WTC11 (cell line): ENCODE results near the gene DNASE2B.

ENCODE experiments used
- AFF4 ChIP-seq: sonication (generic); formaldehyde crosslinking; IDR thresholded peaks from 2 replicates; pipeline ENCODE4 v1.8.1; 2023; ENCODE audit warnings: mild to moderate bottlenecking, missing genetic modification reagents, borderline replicate concordance
- CDX4 ChIP-seq: fragments of 250-450 bp; sonication (Bioruptor Pico); IDR thresholded peaks from 2 replicates; pipeline ENCODE4 v1.9.0; 2021; ENCODE audit warnings: moderate library complexity, mild to moderate bottlenecking, inconsistent platforms, borderline replicate concordance
- CREB1 ChIP-seq: sonication (generic); formaldehyde crosslinking; IDR thresholded peaks from 2 replicates; pipeline ENCODE4 v1.8.0; 2023; ENCODE audit warnings: mild to moderate bottlenecking, missing genetic modification reagents
- CREM ChIP-seq: sonication (generic); formaldehyde crosslinking; IDR thresholded peaks from 2 replicates; pipeline ENCODE4 v1.8.1; 2022; ENCODE audit warnings: mild to moderate bottlenecking, missing genetic modification reagents, moderate library complexity
- ETV6 ChIP-seq: sonication (generic); formaldehyde crosslinking; IDR thresholded peaks from 2 replicates; pipeline ENCODE4 v1.8.1; 2022; ENCODE audit warnings: mild to moderate bottlenecking, missing genetic modification reagents
- FOXJ3 ChIP-seq: sonication (generic); formaldehyde crosslinking; IDR thresholded peaks from 2 replicates; pipeline ENCODE4 v1.9.0; 2021; ENCODE audit warnings: missing genetic modification reagents, mild to moderate bottlenecking, borderline replicate concordance
- GABPB1 ChIP-seq: sonication (generic); formaldehyde crosslinking; IDR thresholded peaks from 2 replicates; pipeline ENCODE4 v1.8.1; 2023; ENCODE audit warnings: mild to moderate bottlenecking, missing genetic modification reagents
- SMAD4 ChIP-seq: sonication (generic); formaldehyde crosslinking; IDR thresholded peaks from 2 replicates; pipeline ENCODE4 v1.8.0; 2022; ENCODE audit warnings: mild to moderate bottlenecking, missing genetic modification reagents
- SP1 ChIP-seq: sonication (generic); formaldehyde crosslinking; conservative IDR thresholded peaks from 2 replicates; pipeline ENCODE4 v1.8.1; 2022; ENCODE audit warnings: missing genetic modification reagents
- ZNF232 ChIP-seq: sonication (generic); formaldehyde crosslinking; IDR thresholded peaks from 2 replicates; pipeline ENCODE4 v1.8.0; 2022; ENCODE audit warnings: mild to moderate bottlenecking, missing genetic modification reagents
- ZNF423 ChIP-seq: fragments of 250-450 bp; sonication (Bioruptor Pico); IDR thresholded peaks from 2 replicates; pipeline ENCODE4 v2.1.2; 2022; ENCODE audit warnings: mild to moderate bottlenecking, moderate library complexity
- ZSCAN18 ChIP-seq: fragments of 250-450 bp; sonication (Bioruptor Pico); IDR thresholded peaks from 2 replicates; pipeline ENCODE4 v2.1.2; 2022; ENCODE audit warnings: mild to moderate bottlenecking, moderate library complexity
- TF ChIP-seq, protein P1 (sequence below): fragments of 200-600 bp; IDR thresholded peaks from 2 replicates; pipeline ENCODE4 v1.8.0; 2022; ENCODE audit warnings: antibody characterized with exemption
- TF ChIP-seq, protein P2 (sequence below): sonication (generic); formaldehyde crosslinking; IDR thresholded peaks from 2 replicates; pipeline ENCODE4 v1.8.1; 2023; ENCODE audit warnings: mild to moderate bottlenecking, moderate library complexity, missing genetic modification reagents

GRCh38 chr1:84379917-84380180 lies 18.4 kb upstream of the DNASE2B start:
- TF ChIP-seq ZSCAN18 (CRISPR knock-in tag) (no peak), FOXJ3 (CRISPR knock-in tag) (no peak), GABPB1 (CRISPR knock-in tag) (no peak), AFF4 (CRISPR knock-in tag) (no peak), CREB1 (CRISPR knock-in tag) (no peak), ZNF423 (CRISPR knock-in tag) (no peak), SP1 (CRISPR knock-in tag) (no peak), ZNF232 (CRISPR knock-in tag) (no peak), ETV6 (no peak), CDX4 (CRISPR knock-in tag) (no peak), CREM (no peak), SMAD4 (no peak)
- TF ChIP-seq, protein P1, sequence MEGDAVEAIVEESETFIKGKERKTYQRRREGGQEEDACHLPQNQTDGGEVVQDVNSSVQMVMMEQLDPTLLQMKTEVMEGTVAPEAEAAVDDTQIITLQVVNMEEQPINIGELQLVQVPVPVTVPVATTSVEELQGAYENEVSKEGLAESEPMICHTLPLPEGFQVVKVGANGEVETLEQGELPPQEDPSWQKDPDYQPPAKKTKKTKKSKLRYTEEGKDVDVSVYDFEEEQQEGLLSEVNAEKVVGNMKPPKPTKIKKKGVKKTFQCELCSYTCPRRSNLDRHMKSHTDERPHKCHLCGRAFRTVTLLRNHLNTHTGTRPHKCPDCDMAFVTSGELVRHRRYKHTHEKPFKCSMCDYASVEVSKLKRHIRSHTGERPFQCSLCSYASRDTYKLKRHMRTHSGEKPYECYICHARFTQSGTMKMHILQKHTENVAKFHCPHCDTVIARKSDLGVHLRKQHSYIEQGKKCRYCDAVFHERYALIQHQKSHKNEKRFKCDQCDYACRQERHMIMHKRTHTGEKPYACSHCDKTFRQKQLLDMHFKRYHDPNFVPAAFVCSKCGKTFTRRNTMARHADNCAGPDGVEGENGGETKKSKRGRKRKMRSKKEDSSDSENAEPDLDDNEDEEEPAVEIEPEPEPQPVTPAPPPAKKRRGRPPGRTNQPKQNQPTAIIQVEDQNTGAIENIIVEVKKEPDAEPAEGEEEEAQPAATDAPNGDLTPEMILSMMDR: no peak
- TF ChIP-seq, protein P2, sequence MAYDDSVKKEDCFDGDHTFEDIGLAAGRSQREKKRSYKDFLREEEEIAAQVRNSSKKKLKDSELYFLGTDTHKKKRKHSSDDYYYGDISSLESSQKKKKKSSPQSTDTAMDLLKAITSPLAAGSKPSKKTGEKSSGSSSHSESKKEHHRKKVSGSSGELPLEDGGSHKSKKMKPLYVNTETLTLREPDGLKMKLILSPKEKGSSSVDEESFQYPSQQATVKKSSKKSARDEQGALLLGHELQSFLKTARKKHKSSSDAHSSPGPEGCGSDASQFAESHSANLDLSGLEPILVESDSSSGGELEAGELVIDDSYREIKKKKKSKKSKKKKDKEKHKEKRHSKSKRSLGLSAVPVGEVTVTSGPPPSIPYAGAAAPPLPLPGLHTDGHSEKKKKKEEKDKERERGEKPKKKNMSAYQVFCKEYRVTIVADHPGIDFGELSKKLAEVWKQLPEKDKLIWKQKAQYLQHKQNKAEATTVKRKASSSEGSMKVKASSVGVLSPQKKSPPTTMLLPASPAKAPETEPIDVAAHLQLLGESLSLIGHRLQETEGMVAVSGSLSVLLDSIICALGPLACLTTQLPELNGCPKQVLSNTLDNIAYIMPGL (CRISPR knock-in tag): no peak
